CD14-positive monocyte (primary cell): ENCODE data around the gene ZNF488. TPM values are rescaled to one million over a fixed set of nuclear protein-coding genes. Genes with fewer than 3 reads are reported as not detected.

ENCODE experiments used
- DNase-seq, 3 donors: peaks; one replicate each; pipeline ENCODE4 v3.0.0-alpha.2; 2011 to 2022
- H2AFZ ChIP-seq: 2 replicates; pipeline ENCODE4 v1.6.0; 2012; ENCODE audit warnings: mild to moderate bottlenecking, low read depth, low read length, inconsistent platforms; ENCODE audit not compliant: insufficient read depth, poor library complexity, severe bottlenecking
- H3K27ac ChIP-seq, 2 donors: 1 replicate in 1 of 2; 2 replicates in 1 of 2; pipeline ENCODE4 v1.5.1; 2012 to 2013; ENCODE audit warnings: low read length in 2 of 2, control low read depth in 1 of 2, inconsistent platforms in 1 of 2, low read depth in 1 of 2, mild to moderate bottlenecking in 1 of 2
- H3K27me3 ChIP-seq, 2 donors: one replicate each; pipeline versions ENCODE4 v1.6.0 to v1.6.1; 2011 to 2013; ENCODE audit warnings: low read length in 2 of 2; ENCODE audit not compliant: control insufficient read depth in 2 of 2, insufficient read depth in 2 of 2
- H3K36me3 ChIP-seq, 2 donors: replicated peaks in 1 of 2; 1 replicate in 1 of 2; 2 replicates in 1 of 2; pipeline versions ENCODE4 v1.5.1 to v1.6.1; 2012 to 2013; ENCODE audit warnings: low read length in 2 of 2, control low read depth in 1 of 2, inconsistent platforms in 1 of 2, mild to moderate bottlenecking in 1 of 2; ENCODE audit not compliant: insufficient read depth in 2 of 2, control insufficient read depth in 1 of 2
- H3K4me1 ChIP-seq, 2 donors: 1 replicate in 1 of 2; 2 replicates in 1 of 2; pipeline versions ENCODE4 v1.5.1 to v1.6.1; 2012 to 2013; ENCODE audit warnings: low read length in 2 of 2, control low read depth in 1 of 2, inconsistent platforms in 1 of 2, mild to moderate bottlenecking in 1 of 2, moderate library complexity in 1 of 2; ENCODE audit not compliant: insufficient read depth in 2 of 2, control insufficient read depth in 1 of 2
- H3K4me2 ChIP-seq: replicated peaks from 2 replicates; pipeline ENCODE3; 2012; ENCODE audit warnings: low read length, moderate library complexity, mild to moderate bottlenecking; ENCODE audit not compliant: poor library complexity, severe bottlenecking; ENCODE audit errors: extremely low read depth
- H3K4me3 ChIP-seq, 3 experiments: fragments of 200-600 bp in 1 of 3; sonication (generic) in 1 of 3; replicated peaks in 1 of 3; 1 replicate in 2 of 3; 2 replicates in 1 of 3; pipeline ENCODE4 v1.5.1; 2011 to 2013; ENCODE audit warnings: low read length in 3 of 3, mild to moderate bottlenecking in 3 of 3, control low read depth in 2 of 3, low read depth in 2 of 3, inconsistent platforms in 1 of 3, moderate library complexity in 1 of 3
- H3K79me2 ChIP-seq: 2 replicates; pipeline ENCODE4 v1.6.0; 2012; ENCODE audit warnings: mild to moderate bottlenecking, control low read depth, inconsistent platforms, low read length, moderate library complexity; ENCODE audit not compliant: insufficient read depth
- H3K9ac ChIP-seq: 2 replicates; pipeline ENCODE4 v1.6.0; 2017; ENCODE audit warnings: low read length, mild to moderate bottlenecking; ENCODE audit not compliant: insufficient read depth, poor library complexity, severe bottlenecking
- H3K9me3 ChIP-seq, 2 donors: replicated peaks in 1 of 2; 1 replicate in 1 of 2; 2 replicates in 1 of 2; pipeline versions ENCODE4 v1.5.1 to v1.6.1; 2012 to 2013; ENCODE audit warnings: low read length in 2 of 2, control low read depth in 1 of 2; ENCODE audit not compliant: control insufficient read depth in 1 of 2, insufficient read depth in 1 of 2
- H4K20me1 ChIP-seq: 2 replicates; pipeline ENCODE4 v1.6.0; 2012; ENCODE audit warnings: mild to moderate bottlenecking, low read length, control low read depth, moderate library complexity; ENCODE audit not compliant: insufficient read depth
- H3K27ac Mint-ChIP-seq, 7 donors: one replicate each; pipeline ENCODE4 v1.8.0; 2020; ENCODE audit warnings: mild to moderate bottlenecking in 7 of 7, mixed read lengths in 7 of 7, moderate library complexity in 6 of 7, inconsistent platforms in 2 of 7
- H3K27me3 Mint-ChIP-seq, 3 donors: one replicate each; pipeline ENCODE4 v1.8.0; 2021 to 2022; ENCODE audit warnings: low read depth in 3 of 3, mild to moderate bottlenecking in 3 of 3, mixed read lengths in 3 of 3, moderate library complexity in 3 of 3, inconsistent platforms in 1 of 3
- H3K36me3 Mint-ChIP-seq, 2 donors: one replicate each; pipeline ENCODE4 v1.8.0; 2020; ENCODE audit warnings: mixed read lengths in 2 of 2, inconsistent platforms in 1 of 2, mild to moderate bottlenecking in 1 of 2
- H3K4me1 Mint-ChIP-seq: one replicate; pipeline ENCODE4 v1.8.0; 2020; ENCODE audit warnings: mild to moderate bottlenecking, mixed read lengths
- H3K4me3 Mint-ChIP-seq, 2 donors: one replicate each; pipeline ENCODE4 v1.8.0; 2020; ENCODE audit warnings: mild to moderate bottlenecking in 2 of 2, mixed read lengths in 2 of 2, moderate library complexity in 1 of 2
- H3K9me3 Mint-ChIP-seq, 7 donors: one replicate each; pipeline ENCODE4 v1.8.0; 2020 to 2022; ENCODE audit warnings: mixed read lengths in 7 of 7, mild to moderate bottlenecking in 6 of 7, moderate library complexity in 6 of 7, inconsistent platforms in 2 of 7
- CTCF ChIP-seq: fragments of 200-600 bp; IDR thresholded peaks from one replicate; pipeline ENCODE4 v1.8.0; 2022; ENCODE audit warnings: antibody characterized with exemption, mild to moderate bottlenecking
- WGBS: methylation state at CpG from one replicate; pipeline ENCODE4 v1.1.5; 2013; ENCODE audit warnings: missing lambda C conversion rate; ENCODE audit not compliant: insufficient coverage; 5-methylcytosine and 5-hydroxymethylcytosine counted together
- intact Hi-C, 2 donors: fragments of 100-400 bp; cut with micrococcal nuclease; formaldehyde crosslinking; loops; one replicate each; pipeline versions ENCODE4 v1.15.0 to v1.15.1; 2023
- polyA plus RNA-seq, 3 donors: library from polyadenylated mRNA; depleted of rRNA in 1 of 3; unstranded in 2 of 3; stranded (reverse) in 1 of 3; fragments of 300-500 nt in 2 of 3; fragments of >200 nt in 1 of 3; fragmentation: Illumina TruSeq in 2 of 3; gene quantifications; 1 replicate in 2 of 3; 2 replicates in 1 of 3; pipeline ENCODE4 v1.2.3, GENCODE V29; 2012 to 2021

The ZNF488 gene
- polyA plus RNA-seq, 3 donors, result not detected

GRCh38 chr10:47363781-47364180, 20.3 kb downstream of the ZNF488 start:
- Histone ChIP-seq H3K36me3 (no peaks in the 10 kb centered on the region), H3K79me2 (no peaks in the 10 kb centered on the region), H2AFZ (no peak overlapping the region), H3K4me1 (no peaks in the 10 kb centered on the region), H3K9me3 (no peaks in the 10 kb centered on the region), H3K27me3 (no peaks in the 10 kb centered on the region), H3K4me3 (no peak overlapping the region), H3K27ac (no peak overlapping the region), H4K20me1 (no peaks in the 10 kb centered on the region), H3K4me2 (no peak overlapping the region), H3K9ac (no peak overlapping the region)
- Mint-ChIP-seq H3K4me3 (no peak overlapping the region), H3K27me3 (peaks cover 0 to 2% (median 2%) of the 10 kb centered on the region in 3 donors), H3K36me3 (no peaks in the 10 kb centered on the region), H3K9me3 (no peaks in the 10 kb centered on the region), H3K4me1 (no peaks in the 10 kb centered on the region), H3K27ac (no peak overlapping the region)
- no peak for DNase-seq
- WGBS, result 100% methylated on average over 2 of the region's 3 CpGs
- intact Hi-C loops, result no loop called here
- TF ChIP-seq CTCF, result no peak

DNA sequence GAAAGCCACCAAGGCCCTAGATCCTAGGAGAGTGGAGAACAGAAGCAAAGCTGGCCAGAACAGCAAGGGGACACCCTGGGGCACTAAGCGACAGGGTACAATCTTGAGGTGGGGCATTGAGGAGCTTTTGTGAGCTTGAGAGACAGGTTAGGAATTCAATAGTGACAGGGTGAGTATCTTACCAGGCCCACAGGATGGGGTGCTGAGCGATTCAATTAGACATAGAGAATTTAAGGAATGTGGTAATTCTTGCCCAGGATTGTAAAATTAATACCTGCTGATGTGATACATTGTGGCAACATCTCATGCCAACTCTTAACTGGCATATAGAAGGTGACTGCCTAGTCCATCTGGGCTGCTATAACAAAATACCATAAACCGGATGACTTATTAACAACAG, 21.9 kb downstream of the ZNF488 start:
- Histone ChIP-seq H3K79me2 (no peaks in the 10 kb centered on the region), H3K4me1 (no peaks in the 10 kb centered on the region), H3K27me3 (no peaks in the 10 kb centered on the region), H3K4me2 (no peak overlapping the region), H4K20me1 (no peaks in the 10 kb centered on the region), H3K9ac (no peak overlapping the region), H3K4me3 (no peak overlapping the region), H2AFZ (no peak overlapping the region), H3K27ac (no peak overlapping the region), H3K36me3 (no peaks in the 10 kb centered on the region), H3K9me3 (no peaks in the 10 kb centered on the region)
- no peak for DNase-seq
- Mint-ChIP-seq H3K36me3 (no peaks in the 10 kb centered on the region), H3K27me3 (peaks cover 0 to 2% (median 2%) of the 10 kb centered on the region in 3 donors), H3K4me3 (no peak overlapping the region), H3K4me1 (no peaks in the 10 kb centered on the region), H3K9me3 (no peaks in the 10 kb centered on the region), H3K27ac (peak overlapping the region in 2 of 7 donors; percentile 17 to 72)
- intact Hi-C loops, result no loop called here
- no peak for TF ChIP-seq CTCF
- 100% methylated on average over 2 of the region's 3 CpGs for WGBS
